PC-9 (cell line): Measurements from ENCODE around the gene MT1F.

Experiments
- EZH2 ChIP-seq: fragments of 200-600 bp; sonication (generic); IDR thresholded peaks from 2 replicates; pipeline ENCODE4 v1.8.0; 2017; ENCODE audit warnings: antibody characterized with exemption, low read depth
- TF ChIP-seq, protein P1 (sequence below): fragments of 200-600 bp; sonication (generic); conservative IDR thresholded peaks from 2 replicates; pipeline ENCODE4 v1.6.1; 2017; ENCODE audit warnings: mixed run types, antibody characterized with exemption, mild to moderate bottlenecking, moderate library complexity

- TF ChIP-seq, protein P1, sequence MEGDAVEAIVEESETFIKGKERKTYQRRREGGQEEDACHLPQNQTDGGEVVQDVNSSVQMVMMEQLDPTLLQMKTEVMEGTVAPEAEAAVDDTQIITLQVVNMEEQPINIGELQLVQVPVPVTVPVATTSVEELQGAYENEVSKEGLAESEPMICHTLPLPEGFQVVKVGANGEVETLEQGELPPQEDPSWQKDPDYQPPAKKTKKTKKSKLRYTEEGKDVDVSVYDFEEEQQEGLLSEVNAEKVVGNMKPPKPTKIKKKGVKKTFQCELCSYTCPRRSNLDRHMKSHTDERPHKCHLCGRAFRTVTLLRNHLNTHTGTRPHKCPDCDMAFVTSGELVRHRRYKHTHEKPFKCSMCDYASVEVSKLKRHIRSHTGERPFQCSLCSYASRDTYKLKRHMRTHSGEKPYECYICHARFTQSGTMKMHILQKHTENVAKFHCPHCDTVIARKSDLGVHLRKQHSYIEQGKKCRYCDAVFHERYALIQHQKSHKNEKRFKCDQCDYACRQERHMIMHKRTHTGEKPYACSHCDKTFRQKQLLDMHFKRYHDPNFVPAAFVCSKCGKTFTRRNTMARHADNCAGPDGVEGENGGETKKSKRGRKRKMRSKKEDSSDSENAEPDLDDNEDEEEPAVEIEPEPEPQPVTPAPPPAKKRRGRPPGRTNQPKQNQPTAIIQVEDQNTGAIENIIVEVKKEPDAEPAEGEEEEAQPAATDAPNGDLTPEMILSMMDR = no peak
- TF ChIP-seq EZH2 = no peak
Observed at GRCh38 chr16:56629531-56629930, 28.2 kb upstream of the MT1F start.
